Panc1 (cell line): ENCODE data around the gene KATNAL1. TPM values are rescaled to one million over a fixed set of nuclear protein-coding genes. Genes with fewer than 3 reads are reported as not detected.

Experiments used
- ATAC-seq: fragments of 200-7000 bp; cut with Tn5 transposase; 2 replicates; pipeline ENCODE4 v1.9.1; 2020; ENCODE audit warnings: mild to moderate bottlenecking, moderate library complexity
- BruUV-seq: library from RNA; stranded (reverse); fragments of 400-500 nt; replicated peaks from 2 replicates; lab custom pipeline; 2021; lab: Mats Ljungman, UMichigan
- CTCF ChIA-PET: fragments of 300-600 bp; sonication (Branson Sonifier 250); formaldehyde crosslinking; loops from one replicate; lab custom pipeline; 2022; ENCODE audit warnings: antibody characterized with exemption; lab: Charles Lee
- POLR2A ChIA-PET: fragments of 300-600 bp; sonication (Branson Sonifier 250); formaldehyde crosslinking; loops from one replicate; lab custom pipeline; 2022; ENCODE audit warnings: antibody characterized with exemption; lab: Charles Lee
- DNase-seq: peaks from one replicate; pipeline ENCODE4 v3.0.0-alpha.2; 2010; ENCODE audit warnings: low read depth, low spot score
- H3K27ac ChIP-seq: 2 replicates; pipeline ENCODE4 v1.5.1; 2011; ENCODE audit warnings: mild to moderate bottlenecking, low read length, inconsistent platforms
- H3K27me3 ChIP-seq: fragments of 200-500 bp; sonication (Bioruptor generic); 2 replicates; pipeline ENCODE4 v1.6.0; 2014; ENCODE audit warnings: low read length, inconsistent platforms; ENCODE audit not compliant: control insufficient read depth, insufficient read depth
- H3K36me3 ChIP-seq: fragments of 200-500 bp; sonication (Bioruptor generic); 2 replicates; pipeline ENCODE4 v1.5.1; 2014; ENCODE audit warnings: inconsistent platforms, mild to moderate bottlenecking, low read length, moderate library complexity; ENCODE audit not compliant: control insufficient read depth, insufficient read depth
- H3K4me1 ChIP-seq: 2 replicates; pipeline ENCODE4 v1.5.1; 2011; ENCODE audit warnings: inconsistent platforms, mild to moderate bottlenecking, low read length, moderate library complexity; ENCODE audit not compliant: control insufficient read depth, insufficient read depth
- H3K4me3 ChIP-seq, 2 experiments: 2 replicates each; pipeline ENCODE4 v1.5.1; 2011 to 2012; ENCODE audit warnings: low read depth in 2 of 2, low read length in 2 of 2, mild to moderate bottlenecking in 2 of 2, inconsistent platforms in 1 of 2, moderate library complexity in 1 of 2
- H3K9me3 ChIP-seq: fragments of 200-500 bp; sonication (Bioruptor generic); 2 replicates; pipeline ENCODE4 v1.5.1; 2014; ENCODE audit warnings: low read depth, mild to moderate bottlenecking, inconsistent platforms, low read length, moderate library complexity; ENCODE audit not compliant: control insufficient read depth, insufficient read depth
- POLR2AphosphoS5 ChIP-seq: IDR thresholded peaks from 2 replicates; pipeline ENCODE4 v1.6.1; 2012; ENCODE audit warnings: mild to moderate bottlenecking, low read depth, low read length, moderate library complexity
- REST ChIP-seq, 2 experiments: IDR thresholded peaks; 2 replicates each; pipeline ENCODE4 v1.6.1; 2011 to 2012; ENCODE audit warnings: low read depth in 2 of 2, control low read depth in 1 of 2, low read length in 1 of 2, mild to moderate bottlenecking in 1 of 2, moderate library complexity in 1 of 2; ENCODE audit not compliant: insufficient read depth in 1 of 2
- SIN3A ChIP-seq: IDR thresholded peaks from 2 replicates; pipeline ENCODE4 v1.6.1; 2012; ENCODE audit warnings: low read depth, mild to moderate bottlenecking, low read length, moderate library complexity, borderline replicate concordance; ENCODE audit not compliant: insufficient read depth
- TCF7L2 ChIP-seq: IDR thresholded peaks from 2 replicates; pipeline ENCODE4 v1.6.1; 2011; ENCODE audit warnings: mild to moderate bottlenecking, low read depth, low read length, inconsistent platforms
- in situ Hi-C: cut with HindIII; loops from 2 replicates; pipeline ENCODE4 v1.10.0; 2016; ENCODE audit warnings: low sequenced_read_pairs, low pct_unique_long_range_greater_than_20kb
- intact Hi-C: fragments of 100-400 bp; cut with micrococcal nuclease; formaldehyde crosslinking; loops from one replicate; pipeline ENCODE4 v1.10.0; 2022; ENCODE audit not compliant: unreplicated experiment
- total RNA-seq: library from RNA; stranded (reverse); gene quantifications from one replicate; pipeline ENCODE4 v1.2.1, GENCODE V29; 2021; ENCODE audit not compliant: unreplicated experiment
- TF ChIP-seq, protein P1 (sequence below): fragments of 450-650 bp; IDR thresholded peaks from 2 replicates; pipeline ENCODE4 v1.5.1; 2017; ENCODE audit warnings: mild to moderate bottlenecking

Gene KATNAL1
- total RNA-seq, 1 experiment from 2014 or later = 34.3 TPM

DNA sequence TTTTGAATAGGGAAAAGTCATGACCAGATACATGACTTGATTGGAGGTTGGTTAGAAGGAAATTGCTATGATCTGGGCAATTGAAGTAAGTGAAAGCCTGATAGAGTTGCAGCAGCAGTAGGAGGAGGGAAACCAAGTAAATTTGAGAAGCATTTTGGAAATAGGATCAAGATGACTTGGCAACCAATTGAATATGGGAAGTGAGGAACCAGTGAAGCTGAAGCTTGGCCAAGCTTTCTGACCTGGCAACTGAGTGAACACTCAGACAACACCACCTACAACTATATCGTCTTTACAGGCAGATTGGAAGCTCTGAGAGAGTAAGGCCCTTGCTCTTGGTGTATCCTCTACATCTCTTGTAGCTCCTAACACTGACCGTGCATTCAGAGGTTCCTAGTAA lies 16.2 kb upstream of the KATNAL1 start:
- ChIA-PET POLR2A (no interaction called here), CTCF (no interaction called here)
- H3K27me3 ChIP-seq = no peaks in the 10 kb centered on the region
- DNase-seq = no peak
- intact Hi-C loops = no loop called here
- in situ Hi-C loops = no loop called here
- H3K36me3 ChIP-seq = no peaks in the 10 kb centered on the region
- H3K9me3 ChIP-seq = no peaks in the 10 kb centered on the region
- no peaks in the 10 kb centered on the region for H3K4me1 ChIP-seq
- BruUV-seq = no TSS peak
- H3K4me3 ChIP-seq = no peak overlapping the region
- no peak overlapping the region for H3K27ac ChIP-seq
- no peak for ATAC-seq
- no peak for TF ChIP-seq TCF7L2
- TF ChIP-seq, protein P1, sequence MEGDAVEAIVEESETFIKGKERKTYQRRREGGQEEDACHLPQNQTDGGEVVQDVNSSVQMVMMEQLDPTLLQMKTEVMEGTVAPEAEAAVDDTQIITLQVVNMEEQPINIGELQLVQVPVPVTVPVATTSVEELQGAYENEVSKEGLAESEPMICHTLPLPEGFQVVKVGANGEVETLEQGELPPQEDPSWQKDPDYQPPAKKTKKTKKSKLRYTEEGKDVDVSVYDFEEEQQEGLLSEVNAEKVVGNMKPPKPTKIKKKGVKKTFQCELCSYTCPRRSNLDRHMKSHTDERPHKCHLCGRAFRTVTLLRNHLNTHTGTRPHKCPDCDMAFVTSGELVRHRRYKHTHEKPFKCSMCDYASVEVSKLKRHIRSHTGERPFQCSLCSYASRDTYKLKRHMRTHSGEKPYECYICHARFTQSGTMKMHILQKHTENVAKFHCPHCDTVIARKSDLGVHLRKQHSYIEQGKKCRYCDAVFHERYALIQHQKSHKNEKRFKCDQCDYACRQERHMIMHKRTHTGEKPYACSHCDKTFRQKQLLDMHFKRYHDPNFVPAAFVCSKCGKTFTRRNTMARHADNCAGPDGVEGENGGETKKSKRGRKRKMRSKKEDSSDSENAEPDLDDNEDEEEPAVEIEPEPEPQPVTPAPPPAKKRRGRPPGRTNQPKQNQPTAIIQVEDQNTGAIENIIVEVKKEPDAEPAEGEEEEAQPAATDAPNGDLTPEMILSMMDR = no peak
- TF ChIP-seq POLR2AphosphoS5 = no peak
- TF ChIP-seq REST (IDR thresholded peaks at IDR 0.05; ENCODE audit: insufficient read depth in 1 of 2, low read depth in 2 of 2, low read length in 1 of 2) = no peak
- no peak for TF ChIP-seq SIN3A

DNA sequence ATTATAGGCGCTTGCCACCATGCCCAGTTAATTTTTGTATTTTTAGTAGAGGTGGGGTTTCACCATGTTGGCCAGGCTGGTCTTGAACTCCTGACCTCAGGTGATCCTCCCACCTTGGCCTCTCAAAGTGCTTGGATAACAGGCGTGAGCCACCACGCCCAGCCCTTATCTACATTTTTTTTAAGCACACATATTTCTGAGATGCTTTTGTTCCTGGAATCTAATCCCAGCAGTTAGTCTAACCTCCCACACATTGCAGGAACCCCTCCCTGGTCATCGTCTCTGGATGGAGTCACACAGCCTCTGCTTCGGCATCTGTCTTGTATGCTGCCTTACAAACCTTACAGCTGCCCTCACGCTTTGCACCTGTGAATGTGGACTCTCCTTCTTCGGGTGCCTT lies 15.1 kb upstream of the KATNAL1 start:
- no TSS peak for BruUV-seq
- H3K4me3 ChIP-seq = no peak overlapping the region
- no peak overlapping the region for H3K27ac ChIP-seq
- no peaks in the 10 kb centered on the region for H3K9me3 ChIP-seq
- no peaks in the 10 kb centered on the region for H3K4me1 ChIP-seq
- no peaks in the 10 kb centered on the region for H3K36me3 ChIP-seq
- in situ Hi-C loops = no loop called here
- POLR2A ChIA-PET = no interaction called here
- DNase-seq = no peak
- no peaks in the 10 kb centered on the region for H3K27me3 ChIP-seq
- CTCF ChIA-PET = no interaction called here
- no peak for ATAC-seq
- TF ChIP-seq, protein P1 = no peak
- TF ChIP-seq POLR2AphosphoS5 = no peak
- no peak for TF ChIP-seq SIN3A
- TF ChIP-seq REST (IDR thresholded peaks at IDR 0.05; ENCODE audit: insufficient read depth in 1 of 2, low read depth in 2 of 2, low read length in 1 of 2) = no peak
- no peak for TF ChIP-seq TCF7L2
- intact Hi-C loops = no loop called here
